ENCODE results near the gene LCOR. TPM values are rescaled to one million over a fixed set of nuclear protein-coding genes. Genes with fewer than 3 reads are reported as not detected.

LCOR gene
- total and polyA plus RNA-seq, 4 donors: 2.5 to 31.2 (median 14.5) TPM

DNA sequence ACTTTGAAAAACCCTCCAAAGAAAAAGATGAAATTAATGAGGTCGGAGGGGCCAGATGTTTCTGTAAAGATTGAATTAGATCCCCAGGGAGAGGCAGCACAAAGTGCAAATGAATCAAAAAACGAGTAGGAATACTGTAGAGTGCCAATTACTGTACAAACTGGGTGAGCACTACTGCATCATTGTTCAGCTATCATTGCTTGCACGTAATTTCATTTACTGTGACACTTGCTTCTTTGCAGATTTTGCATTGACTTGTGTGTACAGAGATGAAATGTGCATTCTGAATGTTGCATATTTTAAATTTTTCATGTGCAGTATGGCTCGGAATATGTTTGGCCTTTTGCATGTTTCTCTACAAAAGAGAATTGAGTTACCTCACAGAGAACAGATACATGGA, 123.7 kb downstream of the LCOR start:
- Histone ChIP-seq H3K4me3 (ENCODE audit: low read depth in 1 of 3, low read length in 3 of 3) (no peak overlapping the region), H3K27ac (ENCODE audit: low read depth in 1 of 2, low read length in 2 of 2) (no peak overlapping the region), H3K9me3 (ENCODE audit: control insufficient read depth in 4 of 4, low read length in 3 of 4) (no peaks in the 10 kb centered on the region), H3K9ac (ENCODE audit: low read depth in 1 of 2, low read length in 2 of 2) (no peak overlapping the region), H3K27me3 (ENCODE audit: control insufficient read depth in 4 of 4, insufficient read depth in 4 of 4, low read length in 3 of 4) (no peaks in the 10 kb centered on the region), H3K4me1 (ENCODE audit: control insufficient read depth in 4 of 4, insufficient read depth in 4 of 4, low read length in 3 of 4) (no peaks in the 10 kb centered on the region), H3K36me3 (ENCODE audit: control insufficient read depth in 4 of 4, insufficient read depth in 3 of 4, low read depth in 1 of 4, low read length in 3 of 4) (peaks cover 2 to 26% (median 21%) of the 10 kb centered on the region in 4 donors)
- TF ChIP-seq, protein P1, sequence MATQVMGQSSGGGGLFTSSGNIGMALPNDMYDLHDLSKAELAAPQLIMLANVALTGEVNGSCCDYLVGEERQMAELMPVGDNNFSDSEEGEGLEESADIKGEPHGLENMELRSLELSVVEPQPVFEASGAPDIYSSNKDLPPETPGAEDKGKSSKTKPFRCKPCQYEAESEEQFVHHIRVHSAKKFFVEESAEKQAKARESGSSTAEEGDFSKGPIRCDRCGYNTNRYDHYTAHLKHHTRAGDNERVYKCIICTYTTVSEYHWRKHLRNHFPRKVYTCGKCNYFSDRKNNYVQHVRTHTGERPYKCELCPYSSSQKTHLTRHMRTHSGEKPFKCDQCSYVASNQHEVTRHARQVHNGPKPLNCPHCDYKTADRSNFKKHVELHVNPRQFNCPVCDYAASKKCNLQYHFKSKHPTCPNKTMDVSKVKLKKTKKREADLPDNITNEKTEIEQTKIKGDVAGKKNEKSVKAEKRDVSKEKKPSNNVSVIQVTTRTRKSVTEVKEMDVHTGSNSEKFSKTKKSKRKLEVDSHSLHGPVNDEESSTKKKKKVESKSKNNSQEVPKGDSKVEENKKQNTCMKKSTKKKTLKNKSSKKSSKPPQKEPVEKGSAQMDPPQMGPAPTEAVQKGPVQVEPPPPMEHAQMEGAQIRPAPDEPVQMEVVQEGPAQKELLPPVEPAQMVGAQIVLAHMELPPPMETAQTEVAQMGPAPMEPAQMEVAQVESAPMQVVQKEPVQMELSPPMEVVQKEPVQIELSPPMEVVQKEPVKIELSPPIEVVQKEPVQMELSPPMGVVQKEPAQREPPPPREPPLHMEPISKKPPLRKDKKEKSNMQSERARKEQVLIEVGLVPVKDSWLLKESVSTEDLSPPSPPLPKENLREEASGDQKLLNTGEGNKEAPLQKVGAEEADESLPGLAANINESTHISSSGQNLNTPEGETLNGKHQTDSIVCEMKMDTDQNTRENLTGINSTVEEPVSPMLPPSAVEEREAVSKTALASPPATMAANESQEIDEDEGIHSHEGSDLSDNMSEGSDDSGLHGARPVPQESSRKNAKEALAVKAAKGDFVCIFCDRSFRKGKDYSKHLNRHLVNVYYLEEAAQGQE (IDR thresholded peaks at IDR 0.05): no peak
- TF ChIP-seq HNF4A (conservative IDR thresholded peaks at IDR 0.05): no peak
- TF ChIP-seq TAF1 (conservative IDR thresholded peaks at IDR 0.05): no peak
- TF ChIP-seq, protein P2, sequence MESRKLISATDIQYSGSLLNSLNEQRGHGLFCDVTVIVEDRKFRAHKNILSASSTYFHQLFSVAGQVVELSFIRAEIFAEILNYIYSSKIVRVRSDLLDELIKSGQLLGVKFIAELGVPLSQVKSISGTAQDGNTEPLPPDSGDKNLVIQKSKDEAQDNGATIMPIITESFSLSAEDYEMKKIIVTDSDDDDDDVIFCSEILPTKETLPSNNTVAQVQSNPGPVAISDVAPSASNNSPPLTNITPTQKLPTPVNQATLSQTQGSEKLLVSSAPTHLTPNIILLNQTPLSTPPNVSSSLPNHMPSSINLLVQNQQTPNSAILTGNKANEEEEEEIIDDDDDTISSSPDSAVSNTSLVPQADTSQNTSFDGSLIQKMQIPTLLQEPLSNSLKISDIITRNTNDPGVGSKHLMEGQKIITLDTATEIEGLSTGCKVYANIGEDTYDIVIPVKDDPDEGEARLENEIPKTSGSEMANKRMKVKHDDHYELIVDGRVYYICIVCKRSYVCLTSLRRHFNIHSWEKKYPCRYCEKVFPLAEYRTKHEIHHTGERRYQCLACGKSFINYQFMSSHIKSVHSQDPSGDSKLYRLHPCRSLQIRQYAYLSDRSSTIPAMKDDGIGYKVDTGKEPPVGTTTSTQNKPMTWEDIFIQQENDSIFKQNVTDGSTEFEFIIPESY (IDR thresholded peaks at IDR 0.05): no peak
- no peak for TF ChIP-seq FOXA1 (IDR thresholded peaks at IDR 0.05)
- TF ChIP-seq, protein P3, sequence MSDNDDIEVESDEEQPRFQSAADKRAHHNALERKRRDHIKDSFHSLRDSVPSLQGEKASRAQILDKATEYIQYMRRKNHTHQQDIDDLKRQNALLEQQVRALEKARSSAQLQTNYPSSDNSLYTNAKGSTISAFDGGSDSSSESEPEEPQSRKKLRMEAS (IDR thresholded peaks at IDR 0.05): no peak
- TF ChIP-seq, protein P4, sequence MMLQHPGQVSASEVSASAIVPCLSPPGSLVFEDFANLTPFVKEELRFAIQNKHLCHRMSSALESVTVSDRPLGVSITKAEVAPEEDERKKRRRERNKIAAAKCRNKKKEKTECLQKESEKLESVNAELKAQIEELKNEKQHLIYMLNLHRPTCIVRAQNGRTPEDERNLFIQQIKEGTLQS (IDR thresholded peaks at IDR 0.05): no peak
- no peak for TF ChIP-seq SP1 (IDR thresholded peaks at IDR 0.05)
- no peak for DNase-seq (ENCODE audit: low spot score)
- WGBS: 91% methylated on average over 4 of the region's 4 CpGs

DNA sequence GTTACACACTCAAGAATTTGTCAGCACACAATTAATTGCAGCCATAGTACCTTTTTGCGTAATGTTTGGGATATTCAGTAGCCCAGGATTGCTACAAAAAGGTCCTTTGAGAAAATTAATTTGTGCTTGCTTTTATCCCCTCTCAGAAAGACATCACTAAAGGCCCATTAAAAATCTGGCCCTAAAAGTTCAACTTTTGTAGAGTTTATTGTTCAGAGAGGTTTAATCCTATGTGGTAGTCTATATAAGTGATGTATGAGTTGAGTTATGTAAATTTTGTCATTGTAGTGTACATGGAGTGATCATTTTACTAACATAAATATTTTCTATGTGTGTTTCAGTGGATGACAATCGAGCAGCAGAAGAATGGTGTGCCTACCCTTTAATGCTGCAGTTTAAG, 126.0 kb downstream of the LCOR start:
- Histone ChIP-seq H3K36me3 (ENCODE audit: control insufficient read depth in 4 of 4, insufficient read depth in 3 of 4, low read depth in 1 of 4, low read length in 3 of 4) (peaks cover 2 to 26% (median 18%) of the 10 kb centered on the region in 4 donors), H3K9ac (ENCODE audit: low read depth in 1 of 2, low read length in 2 of 2) (no peak overlapping the region), H3K9me3 (ENCODE audit: control insufficient read depth in 4 of 4, low read length in 3 of 4) (no peaks in the 10 kb centered on the region), H3K4me1 (ENCODE audit: control insufficient read depth in 4 of 4, insufficient read depth in 4 of 4, low read length in 3 of 4) (no peaks in the 10 kb centered on the region), H3K4me3 (ENCODE audit: low read depth in 1 of 3, low read length in 3 of 3) (no peak overlapping the region), H3K27me3 (ENCODE audit: control insufficient read depth in 4 of 4, insufficient read depth in 4 of 4, low read length in 3 of 4) (no peaks in the 10 kb centered on the region), H3K27ac (ENCODE audit: low read depth in 1 of 2, low read length in 2 of 2) (no peak overlapping the region)
- WGBS: 98% methylated on average over 2 of the region's 2 CpGs
- TF ChIP-seq JUND (IDR thresholded peaks at IDR 0.05) (no peak), FOXA2 (IDR thresholded peaks at IDR 0.05) (no peak), HNF4A (conservative IDR thresholded peaks at IDR 0.05) (no peak), RAD21 (IDR thresholded peaks at IDR 0.05) (no peak), TAF1 (conservative IDR thresholded peaks at IDR 0.05) (no peak), HNF4G (IDR thresholded peaks at IDR 0.05) (no peak), EGR1 (IDR thresholded peaks at IDR 0.05; ENCODE audit: low read depth in 2 of 2) (no peak), FOXA1 (IDR thresholded peaks at IDR 0.05) (no peak), NR2F2 (IDR thresholded peaks at IDR 0.05) (no peak), RXRA (IDR thresholded peaks at IDR 0.05) (no peak), SP1 (IDR thresholded peaks at IDR 0.05) (no peak), YY1 (IDR thresholded peaks at IDR 0.05) (no peak)
- TF ChIP-seq, protein P4 (IDR thresholded peaks at IDR 0.05): no peak
- TF ChIP-seq, protein P3 (IDR thresholded peaks at IDR 0.05): no peak
- TF ChIP-seq, protein P1 (IDR thresholded peaks at IDR 0.05): no peak
- TF ChIP-seq, protein P5, sequence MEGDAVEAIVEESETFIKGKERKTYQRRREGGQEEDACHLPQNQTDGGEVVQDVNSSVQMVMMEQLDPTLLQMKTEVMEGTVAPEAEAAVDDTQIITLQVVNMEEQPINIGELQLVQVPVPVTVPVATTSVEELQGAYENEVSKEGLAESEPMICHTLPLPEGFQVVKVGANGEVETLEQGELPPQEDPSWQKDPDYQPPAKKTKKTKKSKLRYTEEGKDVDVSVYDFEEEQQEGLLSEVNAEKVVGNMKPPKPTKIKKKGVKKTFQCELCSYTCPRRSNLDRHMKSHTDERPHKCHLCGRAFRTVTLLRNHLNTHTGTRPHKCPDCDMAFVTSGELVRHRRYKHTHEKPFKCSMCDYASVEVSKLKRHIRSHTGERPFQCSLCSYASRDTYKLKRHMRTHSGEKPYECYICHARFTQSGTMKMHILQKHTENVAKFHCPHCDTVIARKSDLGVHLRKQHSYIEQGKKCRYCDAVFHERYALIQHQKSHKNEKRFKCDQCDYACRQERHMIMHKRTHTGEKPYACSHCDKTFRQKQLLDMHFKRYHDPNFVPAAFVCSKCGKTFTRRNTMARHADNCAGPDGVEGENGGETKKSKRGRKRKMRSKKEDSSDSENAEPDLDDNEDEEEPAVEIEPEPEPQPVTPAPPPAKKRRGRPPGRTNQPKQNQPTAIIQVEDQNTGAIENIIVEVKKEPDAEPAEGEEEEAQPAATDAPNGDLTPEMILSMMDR (IDR thresholded peaks at IDR 0.05; ENCODE audit: low read depth, low read length, missing input control): no peak
- DNase-seq (ENCODE audit: low spot score): no peak
